ENCODE data around the gene CLPX. TPM values are rescaled to one million over a fixed set of nuclear protein-coding genes. Genes with fewer than 3 reads are reported as not detected.
"Not testable (repeated sequence)": the region's sequence is repeated elsewhere in the genome, so short reads cannot be mapped to it uniquely, and the experiment has no call there.

CLPX gene
- total and polyA plus RNA-seq, 8 donors = 41.0 to 80.5 (median 64.2) TPM

DNA sequence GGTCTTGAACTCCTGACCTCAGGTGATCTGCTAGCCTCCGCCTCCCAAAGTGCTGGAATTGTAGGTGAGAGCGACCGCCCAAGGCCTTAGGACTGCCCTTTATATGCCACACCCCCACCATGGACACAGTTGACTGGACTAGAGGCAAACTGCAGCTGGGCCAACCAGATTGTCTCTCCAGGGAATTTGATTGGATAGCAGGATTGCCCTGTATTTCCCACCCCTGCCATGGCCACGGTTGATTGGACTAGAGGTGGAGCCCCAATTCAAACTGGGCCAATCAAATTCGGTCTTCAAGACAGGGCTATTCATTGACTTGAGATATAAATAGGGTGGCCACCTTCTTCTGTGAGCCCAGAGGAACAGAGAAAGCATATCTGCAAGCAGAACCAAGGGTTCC is 6.9 kb upstream of the CLPX start:
- H3K27ac ChIP-seq = no peak overlapping the region
- no peak overlapping the region for H3K4me3 ChIP-seq
- TF ChIP-seq, protein P1, sequence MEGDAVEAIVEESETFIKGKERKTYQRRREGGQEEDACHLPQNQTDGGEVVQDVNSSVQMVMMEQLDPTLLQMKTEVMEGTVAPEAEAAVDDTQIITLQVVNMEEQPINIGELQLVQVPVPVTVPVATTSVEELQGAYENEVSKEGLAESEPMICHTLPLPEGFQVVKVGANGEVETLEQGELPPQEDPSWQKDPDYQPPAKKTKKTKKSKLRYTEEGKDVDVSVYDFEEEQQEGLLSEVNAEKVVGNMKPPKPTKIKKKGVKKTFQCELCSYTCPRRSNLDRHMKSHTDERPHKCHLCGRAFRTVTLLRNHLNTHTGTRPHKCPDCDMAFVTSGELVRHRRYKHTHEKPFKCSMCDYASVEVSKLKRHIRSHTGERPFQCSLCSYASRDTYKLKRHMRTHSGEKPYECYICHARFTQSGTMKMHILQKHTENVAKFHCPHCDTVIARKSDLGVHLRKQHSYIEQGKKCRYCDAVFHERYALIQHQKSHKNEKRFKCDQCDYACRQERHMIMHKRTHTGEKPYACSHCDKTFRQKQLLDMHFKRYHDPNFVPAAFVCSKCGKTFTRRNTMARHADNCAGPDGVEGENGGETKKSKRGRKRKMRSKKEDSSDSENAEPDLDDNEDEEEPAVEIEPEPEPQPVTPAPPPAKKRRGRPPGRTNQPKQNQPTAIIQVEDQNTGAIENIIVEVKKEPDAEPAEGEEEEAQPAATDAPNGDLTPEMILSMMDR (IDR thresholded peaks at IDR 0.05) = no peak
- no peaks in the 10 kb centered on the region for H3K9me3 ChIP-seq
- ATAC-seq (no peak), DNase-seq (no peak)
- no peaks in the 10 kb centered on the region for H3K27me3 ChIP-seq
- intact Hi-C loops (cut with DNase I) = no loop called here
- H3K36me3 ChIP-seq = no peaks in the 10 kb centered on the region
- no peaks in the 10 kb centered on the region for H3K4me1 ChIP-seq

DNA sequence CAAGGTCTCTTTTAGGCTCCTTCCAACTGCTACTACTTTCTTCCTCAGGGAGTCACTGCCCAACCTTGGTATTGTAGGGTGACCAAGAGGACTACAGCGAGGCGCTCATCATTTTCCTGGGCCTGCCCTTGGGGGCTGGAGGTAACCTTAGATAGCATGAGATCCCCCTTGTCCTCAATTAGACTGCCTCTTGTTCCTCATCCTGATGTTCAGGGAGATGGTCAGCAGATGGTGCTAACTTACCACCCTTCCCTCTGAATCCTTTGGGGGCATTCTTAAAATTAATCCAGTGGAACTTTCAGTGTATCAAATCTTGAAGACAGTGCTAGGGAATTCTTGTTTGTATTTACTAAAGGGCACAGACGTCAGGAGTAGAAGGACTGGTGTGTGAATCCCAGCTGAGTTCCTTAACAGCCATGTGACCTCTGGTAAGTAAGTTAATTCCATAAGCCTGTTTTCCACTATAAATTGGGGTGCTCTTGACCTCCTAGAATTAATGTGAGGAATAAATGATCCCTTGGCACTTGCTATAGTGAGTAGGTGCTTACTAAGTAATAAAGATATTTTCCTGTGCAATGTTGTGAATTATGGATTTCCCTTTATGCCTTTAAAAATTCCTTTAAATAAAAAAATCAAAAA is 4.1 kb upstream of the CLPX start:
- DNase-seq (peak in 2 of 4 donors; percentile 62 to 73), ATAC-seq (no peak)
- Histone ChIP-seq H3K9me3 (no peaks in the 10 kb centered on the region), H3K4me1 (peaks cover 4 to 8% of the 10 kb centered on the region in 2 donors), H3K36me3 (no peaks in the 10 kb centered on the region), H3K27ac (no peak overlapping the region), H3K27me3 (no peaks in the 10 kb centered on the region), H3K4me3 (no peak overlapping the region)
- TF ChIP-seq, protein P1 (IDR thresholded peaks at IDR 0.05) = peak; percentile 0 to 57
- intact Hi-C loops (cut with DNase I) = loop anchor here in 1 of 2 donors (5.0 kb wide), 1 partner anchor 83 kb away; no protein-coding TSS in a partner anchor

GRCh38 chr15:65188472-65188871 is 3.3 kb upstream of the CLPX start:
- not testable (repeated sequence) for H3K9me3 ChIP-seq, DNase-seq, ATAC-seq, H3K36me3 ChIP-seq, H3K27ac ChIP-seq, H3K4me3 ChIP-seq, H3K27me3 ChIP-seq
- intact Hi-C loops (cut with DNase I) = loop anchor here in 1 of 2 donors (5.0 kb wide), 1 partner anchor 84 kb away; no protein-coding TSS in a partner anchor
- H3K4me1 ChIP-seq = peaks cover 8 to 13% of the 10 kb centered on the region in 2 donors

DNA sequence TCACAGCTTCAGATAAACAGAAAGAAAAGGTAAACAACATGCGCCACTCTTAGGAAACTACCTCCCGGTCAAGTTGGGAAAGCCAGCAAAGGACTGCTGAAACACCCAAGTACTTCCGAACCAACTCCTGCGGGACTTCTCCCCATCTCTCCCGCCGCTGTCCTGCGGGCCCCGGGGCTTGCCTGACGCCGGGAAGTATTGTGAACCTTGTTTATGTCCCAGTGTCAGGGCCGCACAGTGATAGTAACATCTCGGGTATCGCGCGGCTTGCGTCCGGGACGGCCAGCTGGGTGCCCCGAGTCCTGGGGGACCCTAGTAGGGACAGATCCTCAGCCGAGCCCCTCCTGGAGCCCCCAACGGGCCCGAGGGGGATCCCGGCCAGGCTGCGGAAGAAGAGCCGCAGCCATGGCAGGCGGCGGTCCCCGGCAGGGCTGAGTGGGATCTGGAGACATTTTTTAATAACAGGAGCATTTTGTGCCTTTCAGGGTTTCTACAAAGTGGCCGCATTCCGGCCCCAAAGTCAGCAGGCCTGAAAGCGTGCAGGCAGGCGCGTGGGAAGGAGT is 756 bp downstream of the CLPX start:
- Histone ChIP-seq H3K4me3 (peak overlapping the region; percentile 87 to 97), H3K27ac (peak overlapping the region; percentile 91 to 95), H3K36me3 (peaks cover 0 to 3% of the 10 kb centered on the region in 2 donors), H3K9me3 (no peaks in the 10 kb centered on the region), H3K27me3 (no peaks in the 10 kb centered on the region), H3K4me1 (peaks cover 21 to 45% of the 10 kb centered on the region in 2 donors)
- intact Hi-C loops (cut with DNase I) = no loop called here
- ATAC-seq (peak; percentile 27), DNase-seq (peak; percentile 47 to 89 (median 66))
- TF ChIP-seq, protein P1 (IDR thresholded peaks at IDR 0.05) = no peak

DNA sequence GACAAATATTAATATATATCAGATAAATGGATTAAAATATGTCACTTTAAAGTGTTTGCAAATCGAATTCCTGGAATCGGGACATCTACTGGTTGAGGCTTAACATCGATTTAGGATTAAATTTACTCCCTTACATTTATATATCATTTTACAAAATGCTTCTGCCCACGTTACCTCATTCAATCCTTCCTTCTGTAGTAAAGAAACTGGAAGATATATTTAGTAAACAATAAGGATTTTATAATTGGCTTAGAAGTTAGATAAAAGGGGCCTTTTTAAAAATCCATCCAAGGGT is 1.3 kb downstream of the CLPX start:
- Histone ChIP-seq H3K4me1 (peaks cover 21 to 48% of the 10 kb centered on the region in 2 donors), H3K27me3 (no peaks in the 10 kb centered on the region), H3K4me3 (peak overlapping the region; percentile 87 to 97), H3K9me3 (no peaks in the 10 kb centered on the region), H3K27ac (peak overlapping the region; percentile 91 to 95), H3K36me3 (peaks cover 0 to 9% of the 10 kb centered on the region in 2 donors)
- TF ChIP-seq, protein P1 (IDR thresholded peaks at IDR 0.05) = no peak
- ATAC-seq = no peak
- intact Hi-C loops (cut with DNase I) = no loop called here
- no peak for DNase-seq
